Measurements from ENCODE around the gene ITPKC. TPM values are rescaled to one million over a fixed set of nuclear protein-coding genes. Genes with fewer than 3 reads are reported as not detected.

The ITPKC gene
- total and polyA plus RNA-seq, 2 of the 13 experiments (the other 11 are each of a cell fraction or from before 2014, with no cell fraction given) = 6.9 to 11.2 TPM

DNA sequence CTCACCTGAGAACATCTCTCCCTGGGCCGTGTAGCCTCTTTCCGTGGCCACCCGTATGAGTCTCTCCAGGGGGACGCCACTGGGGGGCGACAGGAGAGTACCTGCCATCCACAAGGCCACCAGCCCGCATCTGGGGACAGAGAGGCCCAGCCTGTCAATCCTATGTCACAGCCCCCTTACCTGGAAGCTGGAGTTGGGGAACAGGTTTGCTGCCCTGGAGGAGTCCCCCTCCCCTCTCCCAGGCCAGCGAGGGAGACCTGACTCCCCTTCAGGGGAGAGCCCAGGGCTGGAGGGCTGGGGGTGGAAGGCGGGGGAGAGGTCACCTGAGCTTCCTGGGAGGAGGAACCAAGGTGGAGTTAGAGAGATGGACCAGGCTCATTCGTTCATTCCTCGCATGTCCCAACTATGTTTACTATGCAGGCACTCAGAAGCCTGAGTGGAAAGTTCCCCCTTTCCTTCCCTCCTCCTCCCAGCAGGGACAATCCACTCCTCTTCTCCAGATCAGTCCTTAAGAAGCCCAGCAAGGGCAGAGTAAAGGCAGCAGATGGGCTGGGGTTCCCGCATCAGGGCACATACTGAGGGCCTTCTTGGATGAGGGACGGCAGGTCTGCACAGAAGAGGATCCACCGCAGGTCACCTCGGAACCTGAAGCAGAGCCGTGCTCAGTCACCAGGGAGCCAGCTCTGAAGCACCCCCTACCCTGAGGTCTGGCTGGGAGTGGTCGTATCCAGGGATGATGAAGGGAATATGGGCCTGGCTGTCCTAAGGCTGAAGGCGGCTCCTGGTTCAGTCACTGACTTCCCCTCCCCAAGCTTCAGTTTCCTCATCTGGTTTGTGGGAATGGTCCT is 27.9 kb downstream of the ITPKC start (continued):
- TF ChIP-seq LCORL (IDR thresholded peaks at IDR 0.05) (no peak), LCORL (CRISPR knock-in tag; IDR thresholded peaks at IDR 0.05) (peak; percentile 39; the same call in 1 of the 2 replicates), ZNF33B (CRISPR knock-in tag; IDR thresholded peaks at IDR 0.05) (no peak), MEF2D (CRISPR knock-in tag; IDR thresholded peaks at IDR 0.05) (no peak), ZNF660 (CRISPR knock-in tag; IDR thresholded peaks at IDR 0.05; ENCODE audit: borderline replicate concordance, low read depth) (no peak), PHF20 (CRISPR knock-in tag; IDR thresholded peaks at IDR 0.05) (no peak)
- TF ChIP-seq, protein P1, sequence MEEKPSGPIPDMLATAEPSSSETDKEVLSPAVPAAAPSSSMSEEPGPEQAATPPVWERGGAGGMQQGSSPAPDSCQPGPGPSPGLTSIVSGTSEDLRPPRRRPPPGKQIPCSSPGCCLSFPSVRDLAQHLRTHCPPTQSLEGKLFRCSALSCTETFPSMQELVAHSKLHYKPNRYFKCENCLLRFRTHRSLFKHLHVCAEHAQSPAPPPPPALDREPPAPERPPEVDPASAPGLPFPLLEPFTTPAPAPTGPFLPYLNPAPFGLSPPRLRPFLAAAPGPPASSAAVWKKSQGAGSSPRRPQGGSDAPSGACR (CRISPR knock-in tag; IDR thresholded peaks at IDR 0.05) = no peak

DNA sequence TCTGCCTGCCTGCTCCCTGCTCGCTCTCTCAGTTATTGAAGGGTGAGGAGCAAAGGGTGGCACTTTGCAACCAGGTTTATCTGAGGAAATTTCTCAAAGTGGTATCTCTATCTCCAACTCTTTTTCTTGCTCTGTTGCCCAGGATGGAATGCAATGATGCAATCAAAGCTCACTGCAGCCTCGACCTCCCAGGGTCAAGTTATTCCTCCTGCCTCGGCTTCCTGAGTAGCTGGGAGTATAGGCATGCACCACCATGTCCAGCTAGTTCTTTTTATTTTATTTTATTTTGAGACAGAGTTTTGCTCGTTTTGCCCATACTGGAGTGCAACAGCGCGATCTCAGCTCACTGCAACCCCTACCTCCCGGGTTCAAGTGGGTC is 28.5 kb downstream of the ITPKC start:
- Histone ChIP-seq H3K4me1 (ENCODE audit: insufficient read depth, low read length) (peaks cover 45% of the 10 kb centered on the region), H3K79me2 (ENCODE audit: insufficient read depth, low read length) (peaks cover 12% of the 10 kb centered on the region), H3K4me2 (ENCODE audit: low read depth, low read length) (peak overlapping the region; percentile 61), H3K27me3 (ENCODE audit: control insufficient read depth in 1 of 2, insufficient read depth in 2 of 2, low read length in 2 of 2) (no peaks in the 10 kb centered on the region; a peak in 1 of 5 replicates), H3K36me3 (replicated peaks in 1 of 2; ENCODE audit: control insufficient read depth in 1 of 2, insufficient read depth in 2 of 2, low read length in 2 of 2) (no peaks in the 10 kb centered on the region; a peak in 2 of 5 replicates), H3K27ac (ENCODE audit: extremely low read length, insufficient read depth, low read length) (peak overlapping the region; percentile 40), H2AFZ (ENCODE audit: low read length) (no peak overlapping the region), H4K20me1 (ENCODE audit: insufficient read depth, low read length) (no peaks in the 10 kb centered on the region), H3K9ac (ENCODE audit: insufficient read depth, low read depth, low read length) (peak overlapping the region; percentile 45; the same call in 1 of the 2 replicates), H3K4me3 (replicated peaks in 1 of 3; ENCODE audit: insufficient read depth in 1 of 3, low read depth in 2 of 3, low read length in 3 of 3) (peak overlapping the region in 1 of 3 experiments; percentile 26; a peak in 1 of 6 replicates), H3K9me3 (ENCODE audit: low read length) (no peaks in the 10 kb centered on the region)
- FAIRE-seq (peak; percentile 73), DNase-seq (ENCODE audit: low spot score) (peak; percentile 28), ATAC-seq (no peak)
- in situ Hi-C loops (cut with HindIII; ENCODE audit: extremely low pct_ligation_motif_present, low pct_unique_long_range_greater_than_20kb) (no loop called here), intact Hi-C loops (cut with micrococcal nuclease; ENCODE audit: unreplicated experiment) (loop anchor here (2.0 kb wide), 1 partner anchor 61 kb away; no protein-coding TSS in a partner anchor)
- POLR2A ChIA-PET = interaction anchor here (0.9 to 2.2 kb wide), 8 partner anchors 10 to 53 kb away, joined by 3 to 9 read pairs (median 4); partner anchors contain the start of genes COQ8B, EGLN2, ITPKC and RAB4B
- no TSS peak for BruUV-seq (replicated peaks)
- WGBS (ENCODE audit: low lambda C conversion rate) = 58% methylated on average over 7 of the region's 7 CpGs
- CTCF ChIA-PET (ENCODE audit: low intra/inter-chr PET ratio, low total read pairs) = interaction anchor here (1.6 kb wide), 1 partner anchor 61 kb away, joined by 4 read pairs; no protein-coding TSS in a partner anchor
- TF ChIP-seq, protein P2, sequence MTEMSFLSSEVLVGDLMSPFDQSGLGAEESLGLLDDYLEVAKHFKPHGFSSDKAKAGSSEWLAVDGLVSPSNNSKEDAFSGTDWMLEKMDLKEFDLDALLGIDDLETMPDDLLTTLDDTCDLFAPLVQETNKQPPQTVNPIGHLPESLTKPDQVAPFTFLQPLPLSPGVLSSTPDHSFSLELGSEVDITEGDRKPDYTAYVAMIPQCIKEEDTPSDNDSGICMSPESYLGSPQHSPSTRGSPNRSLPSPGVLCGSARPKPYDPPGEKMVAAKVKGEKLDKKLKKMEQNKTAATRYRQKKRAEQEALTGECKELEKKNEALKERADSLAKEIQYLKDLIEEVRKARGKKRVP (CRISPR knock-in tag; IDR thresholded peaks at IDR 0.05) = peak in 1 of 2 experiments; percentile 91; a peak in 2 of 4 replicates
- TF ChIP-seq ATF2 (CRISPR knock-in tag; IDR thresholded peaks at IDR 0.05) = 0 out of 2 replicates have a peak, but pooled peaks have one; percentile 37
- no peak for TF ChIP-seq ZNF205 (CRISPR knock-in tag; IDR thresholded peaks at IDR 0.05)
- TF ChIP-seq SATB2 (CRISPR knock-in tag; IDR thresholded peaks at IDR 0.05) = no peak
- TF ChIP-seq ZBTB39 (CRISPR knock-in tag; IDR thresholded peaks at IDR 0.05) = no peak
- peak; percentile 90 for TF ChIP-seq CEBPG (CRISPR knock-in tag; IDR thresholded peaks at IDR 0.05)
- no peak for TF ChIP-seq ZNF724P (CRISPR knock-in tag; IDR thresholded peaks at IDR 0.05; ENCODE audit: borderline replicate concordance)
- TF ChIP-seq BRD4 (CRISPR knock-in tag; IDR thresholded peaks at IDR 0.05) = no peak
- 0 out of 2 replicates have a peak, but pooled peaks have one; percentile 6 for TF ChIP-seq FOSL2 (CRISPR knock-in tag; IDR thresholded peaks at IDR 0.05)
- TF ChIP-seq, protein P3, sequence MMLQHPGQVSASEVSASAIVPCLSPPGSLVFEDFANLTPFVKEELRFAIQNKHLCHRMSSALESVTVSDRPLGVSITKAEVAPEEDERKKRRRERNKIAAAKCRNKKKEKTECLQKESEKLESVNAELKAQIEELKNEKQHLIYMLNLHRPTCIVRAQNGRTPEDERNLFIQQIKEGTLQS (CRISPR knock-in tag; IDR thresholded peaks at IDR 0.05) = peak; percentile 67

All from HepG2 (cell line).